ENCODE measurements around the gene DAPP1.

DAPP1 gene

GRCh38 chr4:99885063-99885664, 68.5 kb downstream of the DAPP1 start:
- DNase-seq (ENCODE audit: low spot score), result peak; percentile 26
- TF ChIP-seq, protein P1, sequence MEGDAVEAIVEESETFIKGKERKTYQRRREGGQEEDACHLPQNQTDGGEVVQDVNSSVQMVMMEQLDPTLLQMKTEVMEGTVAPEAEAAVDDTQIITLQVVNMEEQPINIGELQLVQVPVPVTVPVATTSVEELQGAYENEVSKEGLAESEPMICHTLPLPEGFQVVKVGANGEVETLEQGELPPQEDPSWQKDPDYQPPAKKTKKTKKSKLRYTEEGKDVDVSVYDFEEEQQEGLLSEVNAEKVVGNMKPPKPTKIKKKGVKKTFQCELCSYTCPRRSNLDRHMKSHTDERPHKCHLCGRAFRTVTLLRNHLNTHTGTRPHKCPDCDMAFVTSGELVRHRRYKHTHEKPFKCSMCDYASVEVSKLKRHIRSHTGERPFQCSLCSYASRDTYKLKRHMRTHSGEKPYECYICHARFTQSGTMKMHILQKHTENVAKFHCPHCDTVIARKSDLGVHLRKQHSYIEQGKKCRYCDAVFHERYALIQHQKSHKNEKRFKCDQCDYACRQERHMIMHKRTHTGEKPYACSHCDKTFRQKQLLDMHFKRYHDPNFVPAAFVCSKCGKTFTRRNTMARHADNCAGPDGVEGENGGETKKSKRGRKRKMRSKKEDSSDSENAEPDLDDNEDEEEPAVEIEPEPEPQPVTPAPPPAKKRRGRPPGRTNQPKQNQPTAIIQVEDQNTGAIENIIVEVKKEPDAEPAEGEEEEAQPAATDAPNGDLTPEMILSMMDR (IDR thresholded peaks at IDR 0.05; ENCODE audit: extremely low read depth, missing control alignments), result no peak

- TF ChIP-seq, protein P1 (IDR thresholded peaks at IDR 0.05; ENCODE audit: extremely low read depth, missing control alignments), result no peak
- no peak for DNase-seq (ENCODE audit: low spot score)
Observed at GRCh38 chr4:99885687-99886086, 69.1 kb downstream of the DAPP1 start.

- TF ChIP-seq, protein P1 (IDR thresholded peaks at IDR 0.05; ENCODE audit: extremely low read depth, missing control alignments), result no peak
- no peak for DNase-seq (ENCODE audit: low spot score)
Observed at GRCh38 chr4:99886146-99886545, 69.5 kb downstream of the DAPP1 start.

DNA sequence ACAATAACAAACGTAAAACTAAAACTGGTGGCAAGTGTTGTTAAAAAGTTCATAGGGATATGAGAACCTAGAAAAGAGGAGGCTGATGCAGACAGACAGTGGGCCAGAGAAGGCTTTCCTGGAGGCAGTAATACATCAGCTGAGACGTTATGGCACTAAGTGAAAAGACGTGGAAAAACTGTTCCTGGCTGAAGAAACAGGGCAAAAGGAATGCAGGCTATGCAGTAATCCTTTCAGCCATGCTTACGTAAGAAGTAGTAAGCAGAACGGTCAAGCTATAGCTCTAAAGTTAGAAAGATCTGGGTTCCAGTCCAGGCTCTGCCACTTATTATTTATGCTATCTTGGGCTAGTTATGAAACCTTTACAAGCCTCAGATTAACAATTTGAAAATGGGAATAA, 71.2 kb downstream of the DAPP1 start:
- DNase-seq (ENCODE audit: low spot score), result no peak

DNA sequence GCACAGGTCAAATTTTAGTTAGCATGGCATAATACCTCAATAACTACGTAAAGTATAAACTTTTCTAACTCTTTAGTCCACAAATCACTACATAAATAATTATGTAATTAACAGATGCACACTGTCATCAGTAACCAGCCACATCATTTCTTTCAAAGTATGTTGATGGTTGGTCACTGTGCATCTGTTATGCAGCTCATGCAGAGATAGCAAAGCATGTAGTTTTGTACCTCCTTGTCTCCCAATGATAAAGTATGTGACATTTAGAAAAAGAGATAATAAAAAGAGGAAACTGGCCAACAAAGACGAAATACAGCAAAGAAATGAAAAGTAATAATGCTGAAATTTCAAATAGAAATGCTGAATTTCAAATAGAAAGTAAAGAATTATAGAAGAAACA, 74.7 kb downstream of the DAPP1 start:
- DNase-seq (ENCODE audit: low spot score), result no peak
- TF ChIP-seq, protein P1 (IDR thresholded peaks at IDR 0.05; ENCODE audit: extremely low read depth, missing control alignments), result no peak

More for the DNA sequence above, 71.2 kb downstream of the DAPP1 start:
- TF ChIP-seq, protein P1 (IDR thresholded peaks at IDR 0.05; ENCODE audit: extremely low read depth, missing control alignments), result no peak

DNA sequence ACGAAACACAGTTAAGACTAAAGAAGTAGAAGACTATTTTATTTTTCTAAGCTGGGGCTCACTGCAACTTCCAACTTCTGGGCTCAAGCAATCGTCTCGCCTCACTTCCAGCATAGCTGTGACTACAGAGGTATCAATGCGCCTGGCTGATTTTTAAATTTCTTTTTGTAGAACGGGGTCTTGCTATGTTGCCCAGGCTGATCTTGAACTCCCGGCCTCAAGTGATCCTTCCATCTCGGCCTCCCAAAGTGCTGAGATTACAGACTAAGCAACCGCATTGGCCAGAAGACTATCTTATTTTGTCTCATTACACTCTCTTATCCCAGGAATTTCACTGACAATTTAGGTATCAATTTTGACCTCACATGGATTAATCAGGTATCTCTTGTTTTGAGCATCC, 76.4 kb downstream of the DAPP1 start:
- no peak for DNase-seq (ENCODE audit: low spot score)
- TF ChIP-seq, protein P1 (IDR thresholded peaks at IDR 0.05; ENCODE audit: extremely low read depth, missing control alignments), result no peak

- TF ChIP-seq, protein P1 (IDR thresholded peaks at IDR 0.05; ENCODE audit: extremely low read depth, missing control alignments), result no peak
- no peak for DNase-seq (ENCODE audit: low spot score)
Observed at GRCh38 chr4:99893839-99894160, 77.2 kb downstream of the DAPP1 start.
